H1 (cell line): Measurements from ENCODE around the gene PACS1. TPM values are rescaled to one million over a fixed set of nuclear protein-coding genes. Genes with fewer than 3 reads are reported as not detected.

ENCODE experiments used
- CTCF ChIA-PET: fragments of 300-600 bp; sonication (Branson Sonifier 250); formaldehyde crosslinking; loops from one replicate; lab custom pipeline; 2021; ENCODE audit not compliant: partially characterized antibody; lab: Charles Lee
- POLR2A ChIA-PET: fragments of 300-600 bp; sonication (Branson Sonifier 250); formaldehyde crosslinking; loops from one replicate; lab custom pipeline; 2021; ENCODE audit warnings: inconsistent platforms; ENCODE audit not compliant: partially characterized antibody; lab: Charles Lee
- DNase-seq, 2 experiments: peaks; one replicate each; pipeline versions ENCODE4 v3.0.0 to v3.0.0-alpha.2; 2010 to 2022; ENCODE audit warnings: low spot score in 2 of 2, low read depth in 1 of 2, mixed read lengths in 1 of 2
- FAIRE-seq: peaks from 2 replicates; lab custom pipeline; 2011; peaks lifted over from hg19 to GRCh38; lab: Jason Lieb, UNC
- H2AFZ ChIP-seq: 2 replicates; pipeline ENCODE4 v1.8.1; 2012; ENCODE audit warnings: low read length, inconsistent platforms
- H2AK5ac ChIP-seq: 2 replicates; pipeline ENCODE4 v1.6.1; 2013; ENCODE audit warnings: low read depth, low read length
- H2BK120ac ChIP-seq: replicated peaks from 2 replicates; pipeline ENCODE3; 2013; ENCODE audit warnings: low read depth, low read length, inconsistent platforms
- H2BK12ac ChIP-seq: 2 replicates; pipeline ENCODE4 v1.6.1; 2013; ENCODE audit warnings: low read depth, low read length
- H2BK15ac ChIP-seq: 2 replicates; pipeline ENCODE4 v1.6.1; 2013; ENCODE audit warnings: low read length
- H2BK20ac ChIP-seq: 2 replicates; pipeline ENCODE4 v1.6.1; 2013; ENCODE audit warnings: low read length
- H2BK5ac ChIP-seq: 2 replicates; pipeline ENCODE4 v1.6.1; 2013; ENCODE audit warnings: low read depth, low read length
- H3K14ac ChIP-seq: 2 replicates; pipeline ENCODE4 v1.6.1; 2013; ENCODE audit warnings: inconsistent platforms; ENCODE audit not compliant: insufficient read length
- H3K18ac ChIP-seq: 2 replicates; pipeline ENCODE4 v1.6.1; 2013; ENCODE audit warnings: low read length; ENCODE audit errors: extremely low read depth
- H3K23ac ChIP-seq: 2 replicates; pipeline ENCODE4 v1.6.1; 2013; ENCODE audit warnings: inconsistent platforms; ENCODE audit not compliant: insufficient read length
- H3K23me2 ChIP-seq: 2 replicates; pipeline ENCODE4 v1.6.1; 2013; ENCODE audit warnings: low read depth, low read length
- H3K27ac ChIP-seq: 2 replicates; pipeline ENCODE4 v1.6.1; 2011; ENCODE audit warnings: low read depth, low read length, inconsistent platforms
- H3K27me3 ChIP-seq, 4 experiments: replicated peaks in 1 of 4; 1 replicate in 1 of 4; 2 replicates in 3 of 4; pipeline versions ENCODE4 v1.6.1 to v1.8.1; 2011 to 2013; ENCODE audit warnings: low read length in 3 of 4, mild to moderate bottlenecking in 3 of 4, inconsistent platforms in 2 of 4, mixed read lengths in 2 of 4, moderate library complexity in 1 of 4; ENCODE audit not compliant: control insufficient read depth in 3 of 4, insufficient read depth in 3 of 4; ENCODE audit errors: extremely low read depth in 1 of 4
- H3K36me3 ChIP-seq, 4 experiments: 2 replicates each; pipeline versions ENCODE4 v1.6.1 to v1.8.1; 2011 to 2013; ENCODE audit warnings: mild to moderate bottlenecking in 4 of 4, low read length in 3 of 4, moderate library complexity in 2 of 4, control low read depth in 1 of 4, inconsistent platforms in 1 of 4; ENCODE audit not compliant: insufficient read depth in 4 of 4, control insufficient read depth in 2 of 4
- H3K4ac ChIP-seq: replicated peaks from 2 replicates; pipeline ENCODE3; 2013; ENCODE audit warnings: low read length, low read depth, mixed read lengths, inconsistent platforms; ENCODE audit not compliant: insufficient read length
- H3K4me1 ChIP-seq, 4 experiments: replicated peaks in 1 of 4; 1 replicate in 1 of 4; 2 replicates in 3 of 4; pipeline versions ENCODE4 v1.6.1 to v1.8.1; 2011 to 2013; ENCODE audit warnings: low read length in 3 of 4, inconsistent platforms in 2 of 4, mixed read lengths in 1 of 4; ENCODE audit not compliant: insufficient read depth in 4 of 4, control insufficient read depth in 3 of 4
- H3K4me2 ChIP-seq, 2 experiments: 2 replicates each; pipeline versions ENCODE4 v1.6.1 to v1.8.1; 2011 to 2013; ENCODE audit warnings: low read depth in 2 of 2, low read length in 2 of 2, control low read depth in 1 of 2, inconsistent platforms in 1 of 2, mild to moderate bottlenecking in 1 of 2; ENCODE audit not compliant: insufficient read depth in 1 of 2
- H3K4me3 ChIP-seq, 4 experiments: fragments of 200-600, 300-600 bp in 1 of 4; sonication (generic), shearing (Covaris generic), sonication (Bioruptor Twin) in 1 of 4; 2 replicates each; pipeline versions ENCODE4 v1.5.1 to v1.8.1; 2011 to 2016; ENCODE audit warnings: low read length in 4 of 4, low read depth in 3 of 4, control low read depth in 2 of 4, inconsistent platforms in 2 of 4, mild to moderate bottlenecking in 2 of 4, mixed read lengths in 1 of 4, moderate library complexity in 1 of 4; ENCODE audit not compliant: insufficient read depth in 2 of 4; ENCODE audit errors: extremely low read depth in 1 of 4
- H3K56ac ChIP-seq: replicated peaks from 2 replicates; pipeline ENCODE3; 2013; ENCODE audit warnings: low read depth, mild to moderate bottlenecking, mixed read lengths, low read length, inconsistent platforms; ENCODE audit not compliant: insufficient read length
- H3K79me1 ChIP-seq: 2 replicates; pipeline ENCODE4 v1.6.1; 2013; ENCODE audit warnings: low read depth, low read length, control low read depth
- H3K79me2 ChIP-seq, 2 experiments: 2 replicates each; pipeline versions ENCODE4 v1.6.1 to v1.8.1; 2012 to 2013; ENCODE audit warnings: low read length in 2 of 2, mild to moderate bottlenecking in 2 of 2, inconsistent platforms in 1 of 2; ENCODE audit not compliant: insufficient read depth in 2 of 2, control insufficient read depth in 1 of 2
- H3K9ac ChIP-seq, 4 experiments: replicated peaks in 1 of 4; 1 replicate in 1 of 4; 2 replicates in 3 of 4; pipeline versions ENCODE4 v1.6.1 to v1.8.1; 2011 to 2013; ENCODE audit warnings: low read depth in 3 of 4, low read length in 3 of 4, control low read depth in 2 of 4, mild to moderate bottlenecking in 2 of 4, moderate library complexity in 2 of 4, inconsistent platforms in 1 of 4; ENCODE audit errors: extremely low read depth in 1 of 4
- H3K9me3 ChIP-seq, 2 experiments: 2 replicates each; pipeline versions ENCODE4 v1.6.1 to v1.8.1; 2012 to 2013; ENCODE audit warnings: mild to moderate bottlenecking in 2 of 2, moderate library complexity in 2 of 2, control low read depth in 1 of 2, inconsistent platforms in 1 of 2, low read depth in 1 of 2, low read length in 1 of 2, mixed read lengths in 1 of 2; ENCODE audit not compliant: insufficient read depth in 2 of 2
- H4K20me1 ChIP-seq, 2 experiments: replicated peaks in 1 of 2; 2 replicates each; pipeline versions ENCODE3 to v1.8.1; 2011 to 2013; ENCODE audit warnings: inconsistent platforms in 2 of 2, low read length in 2 of 2, mild to moderate bottlenecking in 1 of 2; ENCODE audit not compliant: insufficient read depth in 2 of 2, control insufficient read depth in 1 of 2
- H4K5ac ChIP-seq: 2 replicates; pipeline ENCODE4 v1.6.1; 2013; ENCODE audit warnings: low read length, low read depth, mixed read lengths, inconsistent platforms; ENCODE audit not compliant: insufficient read length
- H4K8ac ChIP-seq: 2 replicates; pipeline ENCODE4 v1.8.0; 2013; ENCODE audit warnings: mild to moderate bottlenecking, moderate library complexity, low read length, inconsistent platforms; ENCODE audit not compliant: insufficient read depth; ENCODE audit errors: extremely low read depth
- H4K91ac ChIP-seq: replicated peaks from 2 replicates; pipeline ENCODE3; 2013; ENCODE audit warnings: low read length, mixed read lengths, inconsistent platforms; ENCODE audit not compliant: insufficient read length
- FOSL1 ChIP-seq: IDR thresholded peaks from 2 replicates; pipeline ENCODE4 v1.6.1; 2011; ENCODE audit warnings: mild to moderate bottlenecking, low read depth, low read length, moderate library complexity; ENCODE audit not compliant: insufficient read depth
- SIX5 ChIP-seq: IDR thresholded peaks from 2 replicates; pipeline ENCODE4 v1.6.1; 2011; ENCODE audit warnings: mild to moderate bottlenecking, low read depth, low read length
- WGBS, 2 experiments: shearing (Covaris generic) in 1 of 2; methylation state at CpG; one replicate each; pipeline versions ENCODE4 v1.1.6 to v1.1.7; 2013 to 2015; ENCODE audit warnings: low lambda C conversion rate in 2 of 2, mixed read lengths in 2 of 2, inconsistent platforms in 1 of 2, low coverage in 1 of 2, missing lambda C conversion rate in 1 of 2; ENCODE audit not compliant: insufficient replicate concordance in 2 of 2, insufficient coverage in 1 of 2, insufficient read length in 1 of 2; ENCODE audit errors: extremely low coverage in 1 of 2, missing lambda C conversion rate in 1 of 2; 5-methylcytosine and 5-hydroxymethylcytosine counted together
- polyA plus RNA-seq, 7 experiments: library from polyadenylated mRNA; depleted of rRNA in 3 of 7; stranded (reverse) in 5 of 7; unstranded in 2 of 7; fragments of >200 nt in 5 of 7; fragments of 200-250 nt in 2 of 7; gene quantifications; 1 replicate in 5 of 7; 2 replicates in 1 of 7; 4 replicates in 1 of 7; pipeline versions ENCODE4 v1.2.1 to v1.2.3, GENCODE V29; 2011 to 2013; ENCODE audit warnings: missing spikeins in 2 of 7, mixed read lengths in 2 of 7
- total RNA-seq: library from RNA; stranded (reverse); fragmentation: NEBNext Ultra II Directional; extraction: Animal tissue kit (Norgen Biotek cat#: 25700); gene quantifications from 2 replicates; pipeline ENCODE4 v1.2.1, GENCODE V29; 2021

The PACS1 gene
- total and polyA plus RNA-seq, 2 of the 8 experiments (the other 6 are each of a cell fraction or from before 2014, with no cell fraction given) = 11.5 to 36.0 TPM

GRCh38 chr11:66130978-66131377 lies 60.9 kb downstream of the PACS1 start:
- no peak overlapping the region for H3K4me3 ChIP-seq
- H3K23ac ChIP-seq = no peak overlapping the region
- H3K4ac ChIP-seq = no peak overlapping the region
- no peak overlapping the region for H2BK120ac ChIP-seq
- no peak overlapping the region for H2BK5ac ChIP-seq
- H3K14ac ChIP-seq = no peak overlapping the region
- DNase-seq (no peak), FAIRE-seq (no peak)
- no peak overlapping the region for H2BK15ac ChIP-seq
- TF ChIP-seq SIX5 (no peak), FOSL1 (no peak)
- no peak overlapping the region for H4K91ac ChIP-seq
- H3K18ac ChIP-seq = no peak overlapping the region
- H3K56ac ChIP-seq = no peak overlapping the region
- peaks cover 3 to 20% (median 10%) of the 10 kb centered on the region in 4 experiments; a peak in 6 of 7 replicates for H3K4me1 ChIP-seq
- H2AFZ ChIP-seq = no peak overlapping the region
- no peak overlapping the region for H3K27ac ChIP-seq
- H3K79me2 ChIP-seq = no peaks in the 10 kb centered on the region
- H3K23me2 ChIP-seq = no peaks in the 10 kb centered on the region
- H4K20me1 ChIP-seq = no peaks in the 10 kb centered on the region
- WGBS, 2 experiments = 82% methylated on average over 3 of the region's 3 CpGs; no CpG with 5 or more reads in 1 of the 2 experiments
- no peaks in the 10 kb centered on the region for H3K36me3 ChIP-seq
- H3K9me3 ChIP-seq = no peaks in the 10 kb centered on the region
- H3K9ac ChIP-seq = no peak overlapping the region
- H3K27me3 ChIP-seq = no peaks in the 10 kb centered on the region
- ChIA-PET POLR2A (no interaction called here), CTCF (interaction anchor here (2.1 kb wide), 1 partner anchor 12 kb away, joined by 5 read pairs; no protein-coding TSS in a partner anchor)
- H2BK12ac ChIP-seq = no peak overlapping the region
- H4K5ac ChIP-seq = no peak overlapping the region
- no peak overlapping the region for H3K4me2 ChIP-seq
- no peak overlapping the region for H4K8ac ChIP-seq
- no peak overlapping the region for H2BK20ac ChIP-seq
- H3K79me1 ChIP-seq = no peaks in the 10 kb centered on the region
- no peak overlapping the region for H2AK5ac ChIP-seq
